ENCODE data around the gene RASGRF1.

DNA sequence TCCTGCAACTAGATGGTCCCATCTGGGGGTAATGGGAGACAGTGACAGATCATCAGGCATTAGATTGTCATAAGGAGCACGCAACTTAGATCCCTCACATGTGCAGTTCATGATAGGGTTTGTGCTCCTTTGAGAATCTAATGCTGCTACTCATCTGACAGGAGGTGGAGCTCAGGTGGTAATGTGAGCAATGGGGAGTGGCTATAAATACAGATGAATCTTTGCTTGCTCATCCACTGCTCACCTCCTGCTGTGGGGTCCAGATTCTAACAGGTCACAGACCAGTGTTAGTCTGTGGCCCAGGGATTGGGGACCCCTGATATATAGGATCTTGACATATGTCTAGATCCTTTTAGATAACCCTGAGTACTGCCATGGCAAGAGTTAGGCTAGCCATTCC is 52.7 kb downstream of the RASGRF1 start:
- TF ChIP-seq CTCF (conservative IDR thresholded peaks at IDR 0.05 in 1 of 2, IDR thresholded peaks at IDR 0.05 in 1 of 2; ENCODE audit: extremely low read depth in 1 of 2, insufficient read depth in 1 of 2, low read depth in 1 of 2, low read length in 2 of 2) (no peak), EZH2 (IDR thresholded peaks at IDR 0.05; ENCODE audit: borderline replicate concordance, low read length) (no peak)

Measured in mammary epithelial cell (primary cell).